ENCODE data around the gene SH3RF3. TPM values are rescaled to one million over a fixed set of nuclear protein-coding genes. Genes with fewer than 3 reads are reported as not detected.

The SH3RF3 gene
- total RNA-seq, 1 experiment from 2014 or later: not detected

- no peaks in the 10 kb centered on the region for H3K36me3 ChIP-seq (ENCODE audit: control insufficient read depth in 1 of 2, insufficient read depth in 2 of 2, low read length in 2 of 2)
- no peaks in the 10 kb centered on the region for H4K20me1 ChIP-seq (ENCODE audit: insufficient read depth)
- no peak overlapping the region for H2AFZ ChIP-seq (ENCODE audit: low read depth, low read length, poor library complexity, severe bottlenecking)
- no peak overlapping the region for H3K4me3 ChIP-seq (replicated peaks in 1 of 2; ENCODE audit: low read depth in 1 of 2, low read length in 2 of 2)
- BruUV-seq (replicated peaks): no TSS peak
- no peaks in the 10 kb centered on the region for H3K9me3 ChIP-seq (ENCODE audit: control insufficient read depth in 1 of 2, insufficient read depth in 1 of 2, low read depth in 1 of 2, low read length in 2 of 2)
- no peak overlapping the region for H3K4me2 ChIP-seq (ENCODE audit: low read length)
- H3K27me3 ChIP-seq (ENCODE audit: insufficient read depth, low read length): peaks cover 7% of the 10 kb centered on the region; the same call in 1 of the 2 replicates
- DNase-seq (ENCODE audit: low read depth, low spot score) (no peak), ATAC-seq (no peak)
- H3K9ac ChIP-seq (ENCODE audit: low read length): no peak overlapping the region
- ChIA-PET CTCF (no interaction called here), RAD21 (ENCODE audit: low non-redundant PET in 1 of 2, low total read pairs in 2 of 2, uncharacterized antibody in 2 of 2, unreplicated experiment in 2 of 2) (no interaction called here), POLR2A (no interaction called here)
- intact Hi-C loops (cut with micrococcal nuclease): no loop called here
- no peaks in the 10 kb centered on the region for H3K9me2 ChIP-seq (ENCODE audit: insufficient read depth)
- TF ChIP-seq RAD21 (IDR thresholded peaks at IDR 0.05; ENCODE audit: low read depth) (no peak), TCF7L2 (IDR thresholded peaks at IDR 0.05; ENCODE audit: borderline replicate concordance, extremely low read depth, insufficient read depth, insufficient read length) (no peak), ZFX (IDR thresholded peaks at IDR 0.05) (no peak), JUND (IDR thresholded peaks at IDR 0.05) (no peak)
- TF ChIP-seq, protein P1, sequence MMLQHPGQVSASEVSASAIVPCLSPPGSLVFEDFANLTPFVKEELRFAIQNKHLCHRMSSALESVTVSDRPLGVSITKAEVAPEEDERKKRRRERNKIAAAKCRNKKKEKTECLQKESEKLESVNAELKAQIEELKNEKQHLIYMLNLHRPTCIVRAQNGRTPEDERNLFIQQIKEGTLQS (IDR thresholded peaks at IDR 0.05): no peak
- H3K79me2 ChIP-seq (ENCODE audit: insufficient read depth, low read length): no peaks in the 10 kb centered on the region
- no peaks in the 10 kb centered on the region for H3K4me1 ChIP-seq (ENCODE audit: control insufficient read depth in 1 of 2, insufficient read depth in 2 of 2, low read length in 2 of 2)
- H3K27ac ChIP-seq (ENCODE audit: low read depth, low read length): no peak overlapping the region
Observed at GRCh38 chr2:109295070-109295780, 166.2 kb downstream of the SH3RF3 start.

DNA sequence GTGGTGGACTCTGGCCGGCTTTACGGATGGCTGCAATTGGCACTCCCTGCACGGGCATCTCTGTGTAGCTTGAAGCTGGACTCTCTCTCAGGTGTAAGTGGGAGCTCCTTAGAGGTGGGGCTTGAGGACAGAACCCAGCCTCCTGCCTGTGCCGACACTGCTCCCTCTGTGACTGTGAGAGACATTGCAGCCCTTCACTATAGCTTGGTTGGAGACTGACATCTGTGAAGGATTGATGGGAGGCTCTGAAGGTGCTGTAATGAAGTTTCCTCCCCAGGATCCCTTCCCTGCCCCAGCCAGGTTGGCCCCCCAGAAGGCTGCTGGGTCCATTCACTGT is 166.7 kb downstream of the SH3RF3 start:
- Histone ChIP-seq H3K9me2 (ENCODE audit: insufficient read depth) (no peaks in the 10 kb centered on the region), H4K20me1 (ENCODE audit: insufficient read depth) (no peaks in the 10 kb centered on the region), H3K4me3 (replicated peaks in 1 of 2; ENCODE audit: low read depth in 1 of 2, low read length in 2 of 2) (no peak overlapping the region), H3K36me3 (ENCODE audit: control insufficient read depth in 1 of 2, insufficient read depth in 2 of 2, low read length in 2 of 2) (no peaks in the 10 kb centered on the region), H2AFZ (ENCODE audit: low read depth, low read length, poor library complexity, severe bottlenecking) (no peak overlapping the region), H3K4me2 (ENCODE audit: low read length) (no peak overlapping the region), H3K79me2 (ENCODE audit: insufficient read depth, low read length) (no peaks in the 10 kb centered on the region), H3K4me1 (ENCODE audit: control insufficient read depth in 1 of 2, insufficient read depth in 2 of 2, low read length in 2 of 2) (no peaks in the 10 kb centered on the region), H3K9me3 (ENCODE audit: control insufficient read depth in 1 of 2, insufficient read depth in 1 of 2, low read depth in 1 of 2, low read length in 2 of 2) (no peaks in the 10 kb centered on the region), H3K27me3 (ENCODE audit: insufficient read depth, low read length) (0 out of 2 replicates have a peak, but pooled peaks cover 1% of the 10 kb centered on the region), H3K9ac (ENCODE audit: low read length) (no peak overlapping the region), H3K27ac (ENCODE audit: low read depth, low read length) (no peak overlapping the region)
- POLR2A ChIA-PET: no interaction called here
- RAD21 ChIA-PET (ENCODE audit: low non-redundant PET in 1 of 2, low total read pairs in 2 of 2, uncharacterized antibody in 2 of 2, unreplicated experiment in 2 of 2): no interaction called here
- DNase-seq (ENCODE audit: low read depth, low spot score) (no peak), ATAC-seq (no peak)
- intact Hi-C loops (cut with micrococcal nuclease): no loop called here
- no TSS peak for BruUV-seq (replicated peaks)
- TF ChIP-seq, protein P2, sequence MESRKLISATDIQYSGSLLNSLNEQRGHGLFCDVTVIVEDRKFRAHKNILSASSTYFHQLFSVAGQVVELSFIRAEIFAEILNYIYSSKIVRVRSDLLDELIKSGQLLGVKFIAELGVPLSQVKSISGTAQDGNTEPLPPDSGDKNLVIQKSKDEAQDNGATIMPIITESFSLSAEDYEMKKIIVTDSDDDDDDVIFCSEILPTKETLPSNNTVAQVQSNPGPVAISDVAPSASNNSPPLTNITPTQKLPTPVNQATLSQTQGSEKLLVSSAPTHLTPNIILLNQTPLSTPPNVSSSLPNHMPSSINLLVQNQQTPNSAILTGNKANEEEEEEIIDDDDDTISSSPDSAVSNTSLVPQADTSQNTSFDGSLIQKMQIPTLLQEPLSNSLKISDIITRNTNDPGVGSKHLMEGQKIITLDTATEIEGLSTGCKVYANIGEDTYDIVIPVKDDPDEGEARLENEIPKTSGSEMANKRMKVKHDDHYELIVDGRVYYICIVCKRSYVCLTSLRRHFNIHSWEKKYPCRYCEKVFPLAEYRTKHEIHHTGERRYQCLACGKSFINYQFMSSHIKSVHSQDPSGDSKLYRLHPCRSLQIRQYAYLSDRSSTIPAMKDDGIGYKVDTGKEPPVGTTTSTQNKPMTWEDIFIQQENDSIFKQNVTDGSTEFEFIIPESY (IDR thresholded peaks at IDR 0.05; ENCODE audit: extremely low read depth, insufficient replicate concordance, low read length): no peak
- TF ChIP-seq EZH2 (IDR thresholded peaks at IDR 0.05) (no peak), RAD21 (IDR thresholded peaks at IDR 0.05; ENCODE audit: low read depth) (no peak), FOSL1 (IDR thresholded peaks at IDR 0.05; ENCODE audit: low read depth) (no peak)
- TF ChIP-seq, protein P1 (IDR thresholded peaks at IDR 0.05): no peak
- CTCF ChIA-PET: no interaction called here

All from HCT116 (cell line).